Measurements from ENCODE around the gene GAMT. TPM values are rescaled to one million over a fixed set of nuclear protein-coding genes. Genes with fewer than 3 reads are reported as not detected.
A peak's percentile ranks its signal among the peaks of the same experiment; 100 is the strongest.

GAMT gene
- total RNA-seq, 1 donor from 2014 or later: 29.2 TPM

- H3K4me3 ChIP-seq (ENCODE audit: low read depth, low read length): peak within 1 kb of the TSS; percentile 78
- TF ChIP-seq CTCF (conservative IDR thresholded peaks at IDR 0.05; ENCODE audit: low read depth, low read length): peak; percentile 82
- DNase-seq (ENCODE audit: low read depth): peak; percentile 58
Measured at GRCh38 chr19:1438035-1438932, 36.9 kb upstream of the GAMT start, which contains the start of gene RPS15. Gene RPS15 (plus strand): TSS chr19:1438396. CDS start chr19:1438426, 30 bp downstream.

DNA sequence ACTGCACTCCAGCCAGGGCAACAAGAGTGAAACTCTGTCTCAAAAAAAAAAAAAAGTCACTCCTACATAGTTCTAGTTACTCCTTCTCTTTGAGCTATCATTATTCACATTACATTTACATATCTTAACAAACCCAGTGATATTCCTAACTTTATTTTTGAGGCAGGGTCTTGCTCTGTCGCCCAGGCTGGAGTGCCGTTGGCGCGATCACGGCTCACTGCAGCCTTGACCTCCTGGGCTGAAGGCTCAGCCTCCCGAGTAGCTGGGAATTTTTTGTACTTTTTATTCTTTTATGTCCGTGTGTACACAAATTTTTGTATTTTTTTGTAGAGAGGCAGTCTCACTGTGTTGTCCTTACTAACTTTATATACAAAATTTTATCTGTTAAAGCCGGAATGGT, 36.3 kb upstream of the GAMT start:
- H3K4me3 ChIP-seq (ENCODE audit: low read depth, low read length): peak overlapping the region; percentile 78
- DNase-seq (ENCODE audit: low read depth): no peak

DNA sequence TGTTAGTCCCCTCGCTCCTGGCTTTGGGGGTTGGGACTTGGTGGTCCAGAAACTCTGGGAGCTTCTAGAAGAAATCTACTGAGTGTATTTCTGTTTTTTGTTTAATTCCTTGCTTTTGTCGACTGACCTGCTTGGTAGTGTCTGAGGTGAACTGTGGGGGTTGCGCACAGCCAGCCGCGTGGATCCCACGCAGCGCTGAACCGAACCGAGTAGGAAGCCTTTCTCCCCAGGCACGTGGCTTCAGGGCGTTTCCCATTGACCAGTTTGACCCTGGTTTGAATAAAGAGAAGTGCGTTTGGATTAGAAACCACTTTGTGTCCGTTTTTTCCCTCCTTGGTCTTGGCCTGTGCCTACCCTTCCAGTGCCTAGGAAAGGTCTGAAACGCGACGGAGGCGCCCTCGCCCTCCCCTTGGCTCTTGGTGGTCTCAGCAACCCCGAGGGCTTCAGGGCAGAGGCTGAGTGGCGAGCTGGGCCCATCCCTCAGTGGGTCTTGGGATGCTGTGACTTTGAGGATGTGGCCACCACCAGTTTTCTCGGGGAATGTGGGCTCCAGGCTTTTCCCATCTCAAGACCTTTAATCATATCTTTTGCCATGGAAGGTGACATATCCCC, 34.1 kb upstream of the GAMT start:
- no peak for DNase-seq (ENCODE audit: low read depth)
- no peak for TF ChIP-seq CTCF (conservative IDR thresholded peaks at IDR 0.05; ENCODE audit: low read depth, low read length)
- no peak overlapping the region for H3K4me3 ChIP-seq (ENCODE audit: low read depth, low read length)

More for the DNA sequence above, 36.3 kb upstream of the GAMT start:
- TF ChIP-seq CTCF (conservative IDR thresholded peaks at IDR 0.05; ENCODE audit: low read depth, low read length): no peak

DNA sequence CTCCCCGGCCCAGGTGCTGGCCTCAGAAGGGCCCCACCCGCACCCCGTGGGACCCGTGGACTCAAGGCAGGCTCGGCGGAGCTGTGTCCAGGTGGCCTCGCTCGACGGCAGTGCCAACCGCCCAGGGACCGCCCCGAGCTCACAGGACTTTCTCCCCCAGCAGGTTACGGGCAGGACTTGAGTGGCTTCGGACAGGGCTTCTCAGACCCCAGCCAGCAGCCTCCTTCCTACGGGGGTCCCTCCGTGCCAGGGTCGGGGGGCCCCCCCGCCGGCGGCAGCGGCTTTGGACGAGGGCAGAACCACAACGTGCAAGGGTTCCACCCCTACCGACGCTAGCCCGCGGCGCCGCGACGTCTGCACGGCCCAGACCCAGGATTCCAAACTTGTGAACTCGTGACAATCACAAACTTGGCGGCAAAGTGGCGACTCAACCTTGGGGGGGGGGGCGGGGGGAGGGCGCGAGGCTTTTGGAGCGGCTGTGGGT, 33.3 kb upstream of the GAMT start:
- no peak for DNase-seq (ENCODE audit: low read depth)
- no peak for TF ChIP-seq CTCF (conservative IDR thresholded peaks at IDR 0.05; ENCODE audit: low read depth, low read length)
- no peak overlapping the region for H3K4me3 ChIP-seq (ENCODE audit: low read depth, low read length)

GRCh38 chr19:1434040-1434366, 32.7 kb upstream of the GAMT start:
- no peak for TF ChIP-seq CTCF (conservative IDR thresholded peaks at IDR 0.05; ENCODE audit: low read depth, low read length)
- DNase-seq (ENCODE audit: low read depth): no peak
- H3K4me3 ChIP-seq (ENCODE audit: low read depth, low read length): no peak overlapping the region

DNA sequence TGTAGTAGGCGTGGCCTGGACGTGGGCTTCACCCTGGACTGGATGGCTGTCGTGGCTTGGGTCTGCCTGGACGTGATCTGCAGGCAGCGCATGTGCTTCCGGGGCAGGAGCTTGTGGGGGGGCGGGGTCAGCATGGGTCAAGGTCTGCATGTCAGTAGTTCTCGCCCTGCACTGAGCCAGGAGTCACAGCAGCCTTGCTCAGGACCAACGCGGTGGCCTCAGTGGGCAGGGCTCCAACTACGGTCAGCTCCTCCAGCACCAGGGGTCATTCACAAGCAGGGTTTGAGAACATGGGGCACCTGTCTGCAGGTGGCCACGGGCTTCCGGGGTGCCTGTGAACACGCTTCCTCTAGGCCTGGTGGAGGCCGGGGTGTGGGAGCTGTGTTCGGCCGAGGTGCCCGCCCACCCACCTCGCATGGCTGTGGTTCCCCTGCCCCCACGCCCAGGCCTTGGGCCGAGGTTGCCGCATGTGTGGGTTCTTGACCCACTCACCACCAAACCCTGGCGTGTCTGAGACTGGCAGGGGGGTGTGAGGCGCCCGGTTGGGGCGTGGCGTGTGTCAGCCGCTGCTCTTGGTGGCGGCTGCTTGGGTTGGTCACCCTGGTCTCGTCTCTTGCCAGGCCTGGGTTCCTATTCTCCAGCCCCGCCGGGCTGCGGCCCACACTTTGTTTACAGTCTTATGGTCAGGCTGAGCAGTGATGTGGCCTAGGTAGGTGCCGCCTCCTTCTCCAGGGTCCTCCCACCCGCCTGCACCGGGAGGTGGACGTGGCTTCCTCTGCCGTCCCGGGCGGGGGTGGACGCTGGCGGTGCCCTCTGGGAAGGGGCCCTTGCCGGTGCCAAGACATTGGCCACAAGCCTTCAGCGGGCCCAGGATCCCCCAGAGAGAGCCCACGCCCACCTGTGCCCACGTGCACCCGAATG, 32.0 kb upstream of the GAMT start:
- DNase-seq (ENCODE audit: low read depth): no peak
- no peak overlapping the region for H3K4me3 ChIP-seq (ENCODE audit: low read depth, low read length)
- no peak for TF ChIP-seq CTCF (conservative IDR thresholded peaks at IDR 0.05; ENCODE audit: low read depth, low read length)

Measured in epithelial cell of proximal tubule (primary cell).